Measurements from ENCODE around the gene ZSWIM8. TPM values are rescaled to one million over a fixed set of nuclear protein-coding genes. Genes with fewer than 3 reads are reported as not detected.
"Not testable (repeated sequence)": the region's sequence is repeated elsewhere in the genome, so short reads cannot be mapped to it uniquely, and the experiment has no call there.

The ZSWIM8 gene
- total RNA-seq (47.0 and 60.9 TPM in 2 replicates), polyA plus RNA-seq (37.9 and 53.3 TPM in 2 replicates), polyA minus RNA-seq (ENCODE audit: low replicate concordance) (166 and 290 TPM in 2 replicates)
- 52.0 and 60.9 TPM in 2 replicates for polyA plus RNA-seq (2012)

- peaks cover 7% of the 10 kb centered on the region for H3K4me1 ChIP-seq (ENCODE audit: control insufficient read depth, extremely low read depth, insufficient read depth, low read length)
- H3K4me3 ChIP-seq (replicated peaks in 1 of 4; ENCODE audit: control extremely low read depth in 1 of 4, insufficient read depth in 1 of 4, low read depth in 3 of 4, low read length in 4 of 4), result peak within 1 kb of the TSS; percentile 84 to 94 (median 92)
- TF ChIP-seq EZH2 (IDR thresholded peaks at IDR 0.05; ENCODE audit: low read length, missing control alignments) (no peak), CTCF (conservative IDR thresholded peaks at IDR 0.05 in 1 of 2, IDR thresholded peaks at IDR 0.05 in 1 of 2; ENCODE audit: low read depth in 1 of 2, low read length in 2 of 2) (no peak)
- H3K4me2 ChIP-seq (ENCODE audit: extremely low read depth, insufficient read depth, low read length), result peak within 1 kb of the TSS; percentile 100
- peak within 1 kb of the TSS; percentile 87 for H3K9ac ChIP-seq (ENCODE audit: insufficient read depth, low read length)
- H3K36me3 ChIP-seq (ENCODE audit: control insufficient read depth, insufficient read depth, low read length), result peaks cover 12% of the 10 kb centered on the region
- peak; percentile 95 to 98 for DNase-seq (ENCODE audit: low read depth in 2 of 2)
- H3K9me3 ChIP-seq (ENCODE audit: control insufficient read depth, insufficient read depth, low read depth, low read length), result no peaks in the 10 kb centered on the region
- peak within 1 kb of the TSS; percentile 52 for H3K27ac ChIP-seq (ENCODE audit: insufficient read depth, low read length)
- H3K79me2 ChIP-seq (ENCODE audit: control insufficient read depth, insufficient read depth, low read length), result peaks cover 66% of the 10 kb centered on the region
- no peaks in the 10 kb centered on the region for H4K20me1 ChIP-seq (ENCODE audit: control insufficient read depth, extremely low read depth, insufficient read depth, low read length)
- no peaks in the 10 kb centered on the region for H3K27me3 ChIP-seq (ENCODE audit: control insufficient read depth, insufficient read depth, low read length)
- H2AFZ ChIP-seq (ENCODE audit: low read length), result peak within 1 kb of the TSS; percentile 54
Measured at GRCh38 chr10:73785211-73785720, at the start of gene ZSWIM8. ZSWIM8 (plus strand) TSS chr10:73785606; CDS start chr10:73785879, 273 bp downstream.

- H3K4me1 ChIP-seq (ENCODE audit: control insufficient read depth, extremely low read depth, insufficient read depth, low read length); H3K4me3 ChIP-seq (replicated peaks in 1 of 4; ENCODE audit: control extremely low read depth in 1 of 4, insufficient read depth in 1 of 4, low read depth in 3 of 4, low read length in 4 of 4); H3K9me3 ChIP-seq (ENCODE audit: control insufficient read depth, insufficient read depth, low read depth, low read length); H2AFZ ChIP-seq (ENCODE audit: low read length); H3K9ac ChIP-seq (ENCODE audit: insufficient read depth, low read length); H3K27ac ChIP-seq (ENCODE audit: insufficient read depth, low read length); H4K20me1 ChIP-seq (ENCODE audit: control insufficient read depth, extremely low read depth, insufficient read depth, low read length); H3K27me3 ChIP-seq (ENCODE audit: control insufficient read depth, insufficient read depth, low read length); H3K4me2 ChIP-seq (ENCODE audit: extremely low read depth, insufficient read depth, low read length); H3K36me3 ChIP-seq (ENCODE audit: control insufficient read depth, insufficient read depth, low read length); DNase-seq (ENCODE audit: low read depth in 2 of 2): not testable (repeated sequence)
- H3K79me2 ChIP-seq (ENCODE audit: control insufficient read depth, insufficient read depth, low read length), result peaks cover 27% of the 10 kb centered on the region
Measured at GRCh38 chr10:73740501-73741254, 44.7 kb upstream of the ZSWIM8 start.

- no peak overlapping the region for H2AFZ ChIP-seq (ENCODE audit: low read length)
- H3K9me3 ChIP-seq (ENCODE audit: control insufficient read depth, insufficient read depth, low read depth, low read length), result no peaks in the 10 kb centered on the region
- no peak overlapping the region for H3K4me2 ChIP-seq (ENCODE audit: extremely low read depth, insufficient read depth, low read length)
- peaks cover 42% of the 10 kb centered on the region for H3K79me2 ChIP-seq (ENCODE audit: control insufficient read depth, insufficient read depth, low read length)
- DNase-seq (ENCODE audit: low read depth in 2 of 2), result no peak
- no peak for TF ChIP-seq CTCF (conservative IDR thresholded peaks at IDR 0.05 in 1 of 2, IDR thresholded peaks at IDR 0.05 in 1 of 2; ENCODE audit: low read depth in 1 of 2, low read length in 2 of 2)
- TF ChIP-seq EZH2 (IDR thresholded peaks at IDR 0.05; ENCODE audit: low read length, missing control alignments), result no peak
- H3K4me1 ChIP-seq (ENCODE audit: control insufficient read depth, extremely low read depth, insufficient read depth, low read length), result no peaks in the 10 kb centered on the region
- no peak overlapping the region for H3K27ac ChIP-seq (ENCODE audit: insufficient read depth, low read length)
- H4K20me1 ChIP-seq (ENCODE audit: control insufficient read depth, extremely low read depth, insufficient read depth, low read length), result no peaks in the 10 kb centered on the region
- no peak overlapping the region for H3K9ac ChIP-seq (ENCODE audit: insufficient read depth, low read length)
- no peak overlapping the region for H3K4me3 ChIP-seq (replicated peaks in 1 of 4; ENCODE audit: control extremely low read depth in 1 of 4, insufficient read depth in 1 of 4, low read depth in 3 of 4, low read length in 4 of 4)
- H3K36me3 ChIP-seq (ENCODE audit: control insufficient read depth, insufficient read depth, low read length), result peaks cover 8% of the 10 kb centered on the region
- H3K27me3 ChIP-seq (ENCODE audit: control insufficient read depth, insufficient read depth, low read length), result no peaks in the 10 kb centered on the region
Measured at GRCh38 chr10:73742454-73742734, 43.0 kb upstream of the ZSWIM8 start.
